ENCODE measurements around the gene NKIRAS1.

- no peak for TF ChIP-seq SIN3A (IDR thresholded peaks at IDR 0.05; ENCODE audit: borderline replicate concordance, insufficient read depth, low read length)
- no peak for TF ChIP-seq REST (IDR thresholded peaks at IDR 0.05; ENCODE audit: insufficient read depth in 1 of 2, low read depth in 2 of 2, low read length in 2 of 2)
- TF ChIP-seq POLR2AphosphoS5 (IDR thresholded peaks at IDR 0.05; ENCODE audit: low read depth, low read length) = no peak
Measured at GRCh38 chr3:23961066-23961465, 44.3 kb upstream of the NKIRAS1 start.

Data from PFSK-1 (cell line).